Nephron (organoid): ENCODE data around the gene ZNF524.
A peak's percentile ranks its signal among the peaks of the same experiment; 100 is the strongest.

Source experiments
- H3K27ac Mint-ChIP-seq, 3 experiments: 2 replicates each; pipeline ENCODE4 v1.8.0; 2020; ENCODE audit warnings: mixed read lengths in 3 of 3, mild to moderate bottlenecking in 2 of 3, moderate library complexity in 1 of 3
- H3K27me3 Mint-ChIP-seq: 2 replicates; pipeline ENCODE4 v1.8.0; 2021; ENCODE audit warnings: low read depth, mild to moderate bottlenecking, moderate library complexity, mixed read lengths
- H3K36me3 Mint-ChIP-seq: 2 replicates; pipeline ENCODE4 v1.8.0; 2020; ENCODE audit warnings: low read depth, mixed read lengths
- H3K4me1 Mint-ChIP-seq: 2 replicates; pipeline ENCODE4 v1.8.0; 2020; ENCODE audit warnings: mixed read lengths
- H3K4me3 Mint-ChIP-seq, 3 experiments: 2 replicates each; pipeline ENCODE4 v1.8.0; 2020; ENCODE audit warnings: mild to moderate bottlenecking in 3 of 3, mixed read lengths in 3 of 3, moderate library complexity in 2 of 3
- H3K9me3 Mint-ChIP-seq: 2 replicates; pipeline ENCODE4 v1.8.0; 2020; ENCODE audit warnings: mixed read lengths
- TF ChIP-seq, protein P1 (sequence below), 3 experiments: fragments of 200-600 bp; sonication (generic); IDR thresholded peaks; one replicate each; pipeline ENCODE4 v1.5.0; 2021; ENCODE audit warnings: antibody characterized with exemption in 3 of 3; ENCODE audit not compliant: unreplicated experiment in 3 of 3

ZNF524 gene

DNA sequence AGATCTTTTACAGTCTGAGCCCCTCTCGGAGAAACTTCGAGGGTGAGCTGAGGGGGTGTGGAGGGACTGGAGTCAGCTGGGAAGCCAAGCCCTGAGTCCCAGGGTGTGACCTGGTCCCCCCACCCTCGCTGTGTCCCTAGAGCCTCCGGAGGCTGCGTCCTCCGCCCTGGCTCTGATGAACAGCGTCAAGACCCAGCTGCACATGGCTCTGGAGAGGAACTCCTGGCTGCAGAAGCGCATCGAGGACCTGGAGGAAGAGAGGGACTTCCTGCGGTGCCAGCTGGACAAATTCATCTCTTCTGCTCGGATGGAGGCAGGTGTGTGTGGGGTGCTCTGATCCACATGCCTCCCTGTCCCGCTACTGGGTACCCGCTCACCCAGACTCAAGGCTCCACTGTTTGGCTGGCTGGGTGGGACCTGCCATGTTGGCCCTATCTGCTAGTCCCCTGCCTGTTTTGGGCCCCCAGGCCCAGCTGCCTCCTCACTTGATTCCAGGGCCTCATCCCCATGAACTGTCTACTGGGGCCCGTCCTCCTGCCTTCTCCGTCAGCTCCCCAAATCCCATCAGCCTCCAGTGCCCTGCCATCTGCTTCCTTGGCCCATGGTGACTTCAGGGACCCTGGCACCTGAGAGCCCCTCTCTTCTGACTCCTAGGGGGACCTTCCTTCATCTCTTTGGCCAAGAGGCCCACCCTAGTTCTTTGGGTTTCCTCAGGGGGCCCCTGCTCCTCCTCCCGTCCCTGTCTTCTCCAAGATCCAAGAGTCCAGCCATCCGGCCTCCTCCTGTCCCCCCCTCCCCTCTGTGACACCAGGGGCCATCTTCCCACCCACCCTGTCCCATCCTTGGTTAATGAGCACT lies 49.4 kb downstream of the ZNF524 start:
- H3K9me3 Mint-ChIP-seq, result no peaks in the 10 kb centered on the region
- H3K4me1 Mint-ChIP-seq, result peaks cover 31% of the 10 kb centered on the region
- H3K36me3 Mint-ChIP-seq, result peaks cover 24% of the 10 kb centered on the region
- peak overlapping the region; percentile 74 to 91 (median 85) for H3K27ac Mint-ChIP-seq
- no peaks in the 10 kb centered on the region for H3K27me3 Mint-ChIP-seq
- H3K4me3 Mint-ChIP-seq, result peak overlapping the region; percentile 87 to 92 (median 90)
- TF ChIP-seq, protein P1, sequence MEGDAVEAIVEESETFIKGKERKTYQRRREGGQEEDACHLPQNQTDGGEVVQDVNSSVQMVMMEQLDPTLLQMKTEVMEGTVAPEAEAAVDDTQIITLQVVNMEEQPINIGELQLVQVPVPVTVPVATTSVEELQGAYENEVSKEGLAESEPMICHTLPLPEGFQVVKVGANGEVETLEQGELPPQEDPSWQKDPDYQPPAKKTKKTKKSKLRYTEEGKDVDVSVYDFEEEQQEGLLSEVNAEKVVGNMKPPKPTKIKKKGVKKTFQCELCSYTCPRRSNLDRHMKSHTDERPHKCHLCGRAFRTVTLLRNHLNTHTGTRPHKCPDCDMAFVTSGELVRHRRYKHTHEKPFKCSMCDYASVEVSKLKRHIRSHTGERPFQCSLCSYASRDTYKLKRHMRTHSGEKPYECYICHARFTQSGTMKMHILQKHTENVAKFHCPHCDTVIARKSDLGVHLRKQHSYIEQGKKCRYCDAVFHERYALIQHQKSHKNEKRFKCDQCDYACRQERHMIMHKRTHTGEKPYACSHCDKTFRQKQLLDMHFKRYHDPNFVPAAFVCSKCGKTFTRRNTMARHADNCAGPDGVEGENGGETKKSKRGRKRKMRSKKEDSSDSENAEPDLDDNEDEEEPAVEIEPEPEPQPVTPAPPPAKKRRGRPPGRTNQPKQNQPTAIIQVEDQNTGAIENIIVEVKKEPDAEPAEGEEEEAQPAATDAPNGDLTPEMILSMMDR (IDR thresholded peaks at IDR 0.05; ENCODE audit: unreplicated experiment in 3 of 3), result no peak

DNA sequence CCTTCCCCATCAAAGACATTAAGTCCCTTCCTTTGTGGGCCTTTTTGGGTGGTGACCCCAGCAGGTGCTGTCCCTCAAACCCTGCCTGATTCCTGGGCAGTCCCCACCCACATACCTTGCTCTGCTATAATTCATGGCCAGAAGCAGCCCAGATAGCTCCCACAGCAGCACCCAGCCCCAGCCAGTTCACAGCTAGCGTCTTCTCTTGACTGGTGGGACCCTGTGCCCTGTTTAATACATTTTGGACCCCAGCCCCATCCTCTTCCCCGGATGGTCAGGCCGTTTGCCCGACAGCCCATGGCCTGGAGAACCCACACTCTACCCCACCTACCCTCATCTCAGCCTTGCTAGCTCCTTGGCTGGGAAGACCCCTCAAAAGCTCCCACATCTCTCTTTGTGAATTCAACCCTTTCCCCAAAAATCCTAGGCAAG lies 50.1 kb downstream of the ZNF524 start:
- TF ChIP-seq, protein P1 (IDR thresholded peaks at IDR 0.05; ENCODE audit: unreplicated experiment in 3 of 3), result no peak
- H3K36me3 Mint-ChIP-seq, result peaks cover 24% of the 10 kb centered on the region
- H3K4me3 Mint-ChIP-seq, result peak overlapping the region; percentile 78 to 87 (median 83)
- H3K4me1 Mint-ChIP-seq, result peaks cover 31% of the 10 kb centered on the region
- H3K9me3 Mint-ChIP-seq, result no peaks in the 10 kb centered on the region
- H3K27ac Mint-ChIP-seq, result peak overlapping the region; percentile 70 to 91 (median 74)
- H3K27me3 Mint-ChIP-seq, result no peaks in the 10 kb centered on the region

DNA sequence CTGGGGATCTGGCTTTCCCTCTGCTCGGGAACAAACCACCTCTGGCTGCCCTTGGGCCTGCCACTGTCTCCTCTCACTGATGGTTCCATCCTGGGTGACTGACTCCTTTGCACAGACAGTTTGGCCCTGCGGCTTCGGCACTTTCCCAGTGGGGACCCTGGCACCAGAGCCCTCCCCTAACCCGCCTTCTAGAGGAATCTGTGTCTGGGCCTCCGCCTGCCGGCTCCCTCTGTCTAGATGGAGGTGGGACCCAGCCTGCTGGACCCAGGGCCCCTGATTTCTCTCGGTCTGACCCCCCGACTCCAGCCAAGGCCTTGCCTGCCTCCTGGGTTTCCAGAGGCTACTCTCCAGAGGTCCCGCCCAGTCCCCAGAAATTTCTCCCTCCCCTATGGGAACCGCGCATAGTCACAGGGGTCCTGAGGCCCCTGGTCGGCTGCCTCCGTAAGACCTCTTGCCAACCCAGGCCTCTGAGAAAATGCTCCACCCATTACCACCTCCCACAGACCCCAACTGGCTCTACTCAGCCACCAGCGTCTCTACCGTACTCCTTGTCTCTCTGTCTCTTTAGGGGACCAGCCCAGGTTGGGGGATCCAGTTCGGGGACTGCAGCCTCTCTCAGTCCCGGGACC lies 50.6 kb downstream of the ZNF524 start:
- Mint-ChIP-seq H3K4me1 (peaks cover 29% of the 10 kb centered on the region), H3K27me3 (no peaks in the 10 kb centered on the region), H3K4me3 (peak overlapping the region; percentile 78 to 87 (median 83)), H3K27ac (peak overlapping the region; percentile 70 to 91 (median 74)), H3K9me3 (no peaks in the 10 kb centered on the region), H3K36me3 (peaks cover 18% of the 10 kb centered on the region)
- TF ChIP-seq, protein P1 (IDR thresholded peaks at IDR 0.05; ENCODE audit: unreplicated experiment in 3 of 3), result no peak

DNA sequence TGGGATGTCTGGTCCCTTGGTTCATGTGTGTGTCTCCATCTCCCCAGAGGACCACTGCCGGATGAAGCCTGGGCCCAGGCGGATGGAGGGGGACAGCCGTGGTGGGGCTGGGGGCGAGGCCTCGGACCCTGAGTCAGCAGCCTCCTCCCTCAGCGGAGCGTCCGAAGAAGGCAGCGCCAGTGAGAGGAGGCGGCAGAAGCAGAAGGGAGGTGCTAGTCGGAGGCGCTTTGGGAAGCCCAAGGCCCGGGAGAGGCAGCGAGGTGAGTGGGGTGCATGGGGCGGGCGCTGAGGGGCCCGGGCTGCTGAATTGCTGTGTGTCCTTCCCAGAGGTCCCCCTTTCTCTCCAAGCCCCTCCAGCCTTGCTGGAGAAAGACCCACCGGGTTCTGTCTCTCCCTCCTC lies 51.1 kb downstream of the ZNF524 start:
- H3K27ac Mint-ChIP-seq, result peak overlapping the region in 2 of 3 experiments; percentile 70 to 74
- no peaks in the 10 kb centered on the region for H3K27me3 Mint-ChIP-seq
- peaks cover 18% of the 10 kb centered on the region for H3K36me3 Mint-ChIP-seq
- H3K4me1 Mint-ChIP-seq, result peaks cover 34% of the 10 kb centered on the region
- H3K9me3 Mint-ChIP-seq, result no peaks in the 10 kb centered on the region
- H3K4me3 Mint-ChIP-seq, result peak overlapping the region; percentile 59 to 87 (median 83)
- TF ChIP-seq, protein P1 (IDR thresholded peaks at IDR 0.05; ENCODE audit: unreplicated experiment in 3 of 3), result no peak

DNA sequence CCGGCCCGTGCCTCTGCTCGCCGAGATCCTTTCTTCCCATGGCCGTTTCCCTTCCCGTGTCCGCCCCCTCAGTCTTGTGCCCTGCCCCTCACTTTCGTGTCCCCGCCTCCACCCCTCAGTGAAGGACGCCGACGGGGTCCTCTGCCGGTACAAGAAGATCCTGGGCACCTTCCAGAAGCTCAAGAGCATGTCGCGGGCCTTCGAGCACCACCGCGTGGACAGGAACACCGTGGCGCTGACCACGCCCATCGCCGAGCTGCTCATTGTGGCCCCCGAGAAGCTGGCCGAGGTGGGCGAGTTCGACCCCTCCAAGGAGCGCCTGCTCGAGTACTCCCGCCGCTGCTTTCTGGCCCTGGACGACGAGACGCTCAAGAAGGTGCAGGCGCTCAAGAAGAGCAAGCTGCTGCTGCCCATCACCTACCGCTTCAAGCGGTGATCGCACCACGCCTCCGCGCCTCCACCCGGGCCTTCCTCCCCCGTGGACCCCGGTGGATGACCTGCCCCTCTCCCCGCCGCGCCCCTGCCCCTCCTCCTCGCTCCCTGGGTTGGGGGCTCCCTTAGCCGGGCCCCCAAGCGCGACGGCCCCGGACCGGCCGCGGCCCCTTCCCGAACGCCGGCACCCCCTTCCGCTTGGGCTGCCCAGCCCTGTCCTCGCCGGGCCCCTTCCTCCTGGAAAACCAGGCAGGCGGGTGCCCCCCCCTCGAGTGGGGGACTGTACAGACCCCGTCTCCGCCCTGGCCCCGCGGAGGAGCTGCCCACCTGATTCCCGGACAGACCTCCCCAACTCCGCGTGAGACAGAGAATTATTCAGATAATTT lies 52.4 kb downstream of the ZNF524 start:
- Mint-ChIP-seq H3K9me3 (no peaks in the 10 kb centered on the region), H3K27me3 (no peaks in the 10 kb centered on the region), H3K27ac (no peak overlapping the region), H3K4me1 (peaks cover 39% of the 10 kb centered on the region), H3K36me3 (peaks cover 11% of the 10 kb centered on the region), H3K4me3 (peak overlapping the region; percentile 24 to 44 (median 41))
- TF ChIP-seq, protein P1 (IDR thresholded peaks at IDR 0.05; ENCODE audit: unreplicated experiment in 3 of 3), result no peak
